K562 (cell line): ENCODE results near the gene KRTAP3-3. TPM values are rescaled to one million over a fixed set of nuclear protein-coding genes. Genes with fewer than 3 reads are reported as not detected.

Source experiments
- ATAC-seq: fragments of 200-7000 bp; cut with Tn5 transposase; 3 replicates; pipeline ENCODE4 v1.9.1; 2020; ENCODE audit warnings: moderate library complexity
- BruUV-seq: library from RNA; stranded (reverse); fragments of 400-500 nt; replicated peaks from 2 replicates; lab custom pipeline; 2021; lab: Mats Ljungman, UMichigan
- CTCF ChIA-PET: fragments of 300-600 bp; formaldehyde crosslinking; extraction: SDS; loops from one replicate; lab custom pipeline; 2021; ENCODE audit warnings: low intra/inter-chr PET ratio; lab: Yijun Ruan, JAX
- POLR2A ChIA-PET: fragments of 300-600, 350-650 bp; sonication (Branson Sonifier 250); formaldehyde crosslinking; extraction: SDS; loops from one replicate; lab custom pipeline; 2021; ENCODE audit warnings: antibody characterized with exemption, inconsistent platforms; lab: Yijun Ruan, JAX
- DNase-seq, 4 experiments: peaks; one replicate each; pipeline versions ENCODE4 v3.0.0 to v3.0.0-alpha.2; 2011 to 2018; ENCODE audit warnings: low spot score in 3 of 4, mixed read lengths in 3 of 4; ENCODE audit errors: extremely low read depth in 1 of 4
- FAIRE-seq: peaks from 2 replicates; lab custom pipeline; 2011; peaks lifted over from hg19 to GRCh38; lab: Jason Lieb, UNC
- H2AFZ ChIP-seq: 2 replicates; pipeline ENCODE4 v1.6.0; 2011; ENCODE audit warnings: low read depth, low read length, control low read depth, inconsistent platforms
- H3K27ac ChIP-seq: fragments of 200-600 bp; 3 replicates; pipeline ENCODE4 v1.8.0; 2011; ENCODE audit warnings: low read depth, mild to moderate bottlenecking, control low read depth, inconsistent platforms, low read length, moderate library complexity, mixed read lengths; ENCODE audit errors: extremely low read depth
- H3K27me3 ChIP-seq, 2 experiments: fragments of 300-600 bp in 1 of 2; 2 replicates in 1 of 2; 3 replicates in 1 of 2; pipeline versions ENCODE4 v1.6.0 to v1.8.0; 2011; ENCODE audit warnings: inconsistent platforms in 2 of 2, low read length in 2 of 2, mild to moderate bottlenecking in 1 of 2, mixed read lengths in 1 of 2, moderate library complexity in 1 of 2; ENCODE audit not compliant: control insufficient read depth in 2 of 2, insufficient read depth in 2 of 2
- H3K36me3 ChIP-seq: fragments of 300-600 bp; 3 replicates; pipeline ENCODE4 v1.8.0; 2011; ENCODE audit warnings: mild to moderate bottlenecking, low read length, inconsistent platforms; ENCODE audit not compliant: control insufficient read depth, insufficient read depth
- H3K4me1 ChIP-seq, 2 experiments: fragments of 200-600 bp in 1 of 2; replicated peaks in 1 of 2; 2 replicates in 1 of 2; 3 replicates in 1 of 2; pipeline versions ENCODE4 v1.5.1 to v1.8.0; 2011; ENCODE audit warnings: inconsistent platforms in 2 of 2, low read length in 2 of 2, mild to moderate bottlenecking in 1 of 2, mixed read lengths in 1 of 2, moderate library complexity in 1 of 2; ENCODE audit not compliant: control insufficient read depth in 2 of 2, insufficient read depth in 2 of 2
- H3K4me2 ChIP-seq: 2 replicates; pipeline ENCODE4 v1.6.1; 2011; ENCODE audit warnings: low read length, control low read depth, inconsistent platforms, mixed read lengths; ENCODE audit not compliant: insufficient read depth
- H3K4me3 ChIP-seq: fragments of 200-600 bp; sonication (generic), shearing (Covaris generic); 2 replicates; pipeline ENCODE4 v1.5.1; 2016; ENCODE audit warnings: control low read depth, inconsistent platforms
- H3K79me2 ChIP-seq: fragments of 200-600 bp; 3 replicates; pipeline ENCODE4 v1.8.0; 2011; ENCODE audit warnings: low read length, inconsistent platforms; ENCODE audit not compliant: control insufficient read depth, insufficient read depth
- H3K9ac ChIP-seq, 2 experiments: 2 replicates each; pipeline versions ENCODE4 v1.6.0 to v1.6.1; 2011; ENCODE audit warnings: low read depth in 2 of 2, low read length in 2 of 2, control low read depth in 1 of 2, inconsistent platforms in 1 of 2, mild to moderate bottlenecking in 1 of 2, mixed read lengths in 1 of 2; ENCODE audit not compliant: insufficient read depth in 1 of 2
- H3K9me1 ChIP-seq: one replicate; pipeline ENCODE4 v1.6.0; 2011; ENCODE audit warnings: inconsistent platforms, mild to moderate bottlenecking, low read length, moderate library complexity; ENCODE audit not compliant: control insufficient read depth, insufficient read depth
- H3K9me3 ChIP-seq: replicated peaks from 2 replicates; pipeline ENCODE4 v1.5.1; 2011; ENCODE audit warnings: low read depth, low read length, inconsistent platforms; ENCODE audit not compliant: control insufficient read depth, insufficient read depth
- H4K20me1 ChIP-seq: replicated peaks from 2 replicates; pipeline ENCODE4 v1.6.1; 2011; ENCODE audit warnings: low read length, inconsistent platforms, mixed read lengths; ENCODE audit not compliant: control insufficient read depth, insufficient read depth
- CTBP1 ChIP-seq: fragments of 450-650 bp; IDR thresholded peaks from 2 replicates; pipeline ENCODE4 v1.6.1; 2016; ENCODE audit warnings: borderline replicate concordance
- DIDO1 ChIP-seq: fragments of 450-650 bp; IDR thresholded peaks from 2 replicates; pipeline ENCODE4 v1.6.1; 2016; ENCODE audit warnings: low read depth, missing biosample characterization, missing genetic modification characterization
- MAZ ChIP-seq, 2 experiments: fragments of 450-650 bp in 1 of 2; sonication (generic) in 1 of 2; formaldehyde crosslinking; IDR thresholded peaks in 1 of 2; conservative IDR thresholded peaks in 1 of 2; 2 replicates each; pipeline versions ENCODE4 v1.4.0 to v1.5.0; 2020; ENCODE audit warnings: mild to moderate bottlenecking in 1 of 2, missing genetic modification reagents in 1 of 2
- MEF2A ChIP-seq: IDR thresholded peaks from 2 replicates; pipeline ENCODE4 v1.6.1; 2011; ENCODE audit warnings: low read depth, mild to moderate bottlenecking, low read length, moderate library complexity; ENCODE audit not compliant: control insufficient read depth
- NR4A1 ChIP-seq, 2 experiments: fragments of 250-450 bp in 1 of 2; fragments of 450-650 bp in 1 of 2; sonication (Bioruptor Pico) in 1 of 2; IDR thresholded peaks; 2 replicates each; pipeline versions ENCODE4 v1.4.0 to v1.6.1; 2016 to 2020; ENCODE audit warnings: mild to moderate bottlenecking in 2 of 2, missing compliant biosample characterization in 1 of 2, missing genetic modification characterization in 1 of 2, moderate library complexity in 1 of 2
- RBM15 ChIP-seq: fragments of 200-400 bp; formaldehyde crosslinking; IDR thresholded peaks from 2 replicates; pipeline ENCODE4 v1.6.1; 2018; ENCODE audit warnings: mild to moderate bottlenecking, low read length, moderate library complexity; ENCODE audit not compliant: insufficient read depth
- RBM39 ChIP-seq: fragments of 200-400 bp; formaldehyde crosslinking; optimal IDR thresholded peaks from 2 replicates; pipeline ENCODE3; 2018; ENCODE audit warnings: low read depth, low read length
- SAFB2 ChIP-seq: fragments of 200-400 bp; formaldehyde crosslinking; IDR thresholded peaks from 2 replicates; pipeline ENCODE4 v1.6.1; 2018; ENCODE audit warnings: borderline replicate concordance, low read length, low read depth, moderate library complexity; ENCODE audit not compliant: severe bottlenecking
- SIX5 ChIP-seq, 2 experiments: IDR thresholded peaks; 2 replicates each; pipeline ENCODE4 v1.6.1; 2011; ENCODE audit warnings: low read length in 2 of 2, borderline replicate concordance in 1 of 2, low read depth in 1 of 2, mild to moderate bottlenecking in 1 of 2, moderate library complexity in 1 of 2; ENCODE audit not compliant: insufficient read depth in 1 of 2
- SMAD4 ChIP-seq: fragments of 250-450 bp; sonication (Bioruptor Pico); conservative IDR thresholded peaks from 2 replicates; pipeline ENCODE4 v1.8.0; 2021; ENCODE audit warnings: inconsistent platforms, mild to moderate bottlenecking, moderate library complexity
- TEAD4 ChIP-seq, 2 experiments: sonication (generic) in 1 of 2; formaldehyde crosslinking in 1 of 2; IDR thresholded peaks; 2 replicates each; pipeline versions ENCODE4 v1.6.1 to v1.8.0; 2012 to 2022; ENCODE audit warnings: borderline replicate concordance in 1 of 2, inconsistent platforms in 1 of 2, low read length in 1 of 2, mild to moderate bottlenecking in 1 of 2, missing genetic modification reagents in 1 of 2
- ZNF224 ChIP-seq: sonication (generic); formaldehyde crosslinking; IDR thresholded peaks from 2 replicates; pipeline ENCODE4 v1.8.0; 2022; ENCODE audit warnings: mild to moderate bottlenecking, missing genetic modification reagents
- ZNF23 ChIP-seq: fragments of 250-450 bp; sonication (Bioruptor Pico); IDR thresholded peaks from 2 replicates; pipeline ENCODE4 v1.4.0; 2020; ENCODE audit warnings: mild to moderate bottlenecking
- ZNF253 ChIP-seq: fragments of 250-450 bp; sonication (Bioruptor Pico); conservative IDR thresholded peaks from 2 replicates; pipeline ENCODE4 v1.6.1; 2021; ENCODE audit warnings: mild to moderate bottlenecking
- ZNF3 ChIP-seq: fragments of 250-450 bp; sonication (Bioruptor Pico); IDR thresholded peaks from 2 replicates; pipeline ENCODE4 v1.5.0; 2021; ENCODE audit warnings: mild to moderate bottlenecking, moderate library complexity
- ZNF384 ChIP-seq: IDR thresholded peaks from 2 replicates; pipeline ENCODE4 v1.6.1; 2012; ENCODE audit warnings: low read depth, low read length, improper control_type of control experiment
- ZNF445 ChIP-seq: fragments of 250-450 bp; sonication (Bioruptor Pico); IDR thresholded peaks from 2 replicates; pipeline ENCODE4 v1.4.0; 2020; ENCODE audit warnings: low read depth, mild to moderate bottlenecking, moderate library complexity
- WGBS: fragments of 100-300 bp; shearing (Covaris generic); methylation state at CpG from one replicate; pipeline ENCODE4 v1.1.6; 2016; ENCODE audit warnings: low coverage, mixed read lengths; ENCODE audit not compliant: insufficient coverage; ENCODE audit errors: missing lambda C conversion rate; 5-methylcytosine and 5-hydroxymethylcytosine counted together
- in situ Hi-C: fragments of 300-500 bp; cut with MboI; formaldehyde crosslinking; loops from 4 replicates; pipeline ENCODE4 v1.15.0; 2018; ENCODE audit warnings: inconsistent platforms, mixed read lengths
- intact Hi-C: fragments of 100-400 bp; cut with micrococcal nuclease; formaldehyde crosslinking; loops from 2 replicates; pipeline ENCODE4 v1.14.2; 2022
- polyA plus RNA-seq, 8 experiments: library from polyadenylated mRNA; depleted of rRNA in 4 of 8; stranded (reverse) in 5 of 8; unstranded in 3 of 8; fragments of >200 nt; fragmentation: Nextera tagmentation in 2 of 8; fragmentation: Illumina TruSeq in 1 of 8; extraction: Ambion mirVana in 2 of 8; extraction: Trizol in 1 of 8; gene quantifications; 2 replicates each; pipeline versions ENCODE4 v1.2.1 to v1.2.3, GENCODE V29; 2011 to 2014; ENCODE audit warnings: inconsistent platforms in 1 of 8, missing spikeins in 1 of 8
- total RNA-seq, 7 experiments: library from RNA; depleted of rRNA in 6 of 7; stranded (reverse); fragments of >200 nt in 6 of 7; fragmentation: Illumina TruSeq in 2 of 7; extraction: Trizol in 2 of 7; gene quantifications; 2 replicates each; pipeline versions ENCODE4 v1.2.1 to v1.2.3, GENCODE V29; 2011 to 2021; ENCODE audit warnings: low replicate concordance in 1 of 7
- TF ChIP-seq, protein P1 (sequence below): IDR thresholded peaks from 2 replicates; pipeline ENCODE4 v1.6.1; 2016; ENCODE audit warnings: missing genetic modification characterization, missing compliant biosample characterization
- TF ChIP-seq, protein P2 (sequence below): fragments of 250-450 bp; sonication (Bioruptor Pico); IDR thresholded peaks from 2 replicates; pipeline ENCODE4 v1.8.0; 2022; ENCODE audit warnings: inconsistent platforms

KRTAP3-3 gene
- total and polyA plus RNA-seq, 9 of the 15 experiments (the other 6 are each of a cell fraction or from before 2014, with no cell fraction given): not detected

DNA sequence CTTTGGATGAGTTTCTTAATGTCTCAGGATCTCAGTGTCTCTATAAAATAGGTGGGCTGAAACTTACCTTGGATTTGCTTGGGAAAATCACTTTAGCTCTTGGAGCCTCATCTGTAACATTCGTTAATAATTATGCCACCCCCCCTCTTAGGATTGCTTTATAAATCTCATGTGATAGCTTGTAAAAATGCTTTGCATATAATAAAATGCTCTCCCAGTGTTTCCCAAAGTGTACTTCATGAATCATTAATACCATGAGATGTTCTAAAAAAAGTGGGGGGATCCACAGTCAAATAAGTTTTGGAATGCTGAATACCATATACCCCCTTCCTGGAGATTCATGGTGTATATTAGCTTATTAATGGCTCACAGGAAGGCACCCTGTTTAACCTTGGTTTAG is 32.4 kb downstream of the KRTAP3-3 start (continued):
- TF ChIP-seq DIDO1 (tag) (no peak), TEAD4 (IDR thresholded peaks at IDR 0.05; ENCODE audit: low read length) (no peak), TEAD4 (CRISPR knock-in tag; IDR thresholded peaks at IDR 0.05; ENCODE audit: borderline replicate concordance) (no peak), MEF2A (no peak), SMAD4 (CRISPR knock-in tag) (no peak)
- TF ChIP-seq, all 486 proteins: peak for 0

DNA sequence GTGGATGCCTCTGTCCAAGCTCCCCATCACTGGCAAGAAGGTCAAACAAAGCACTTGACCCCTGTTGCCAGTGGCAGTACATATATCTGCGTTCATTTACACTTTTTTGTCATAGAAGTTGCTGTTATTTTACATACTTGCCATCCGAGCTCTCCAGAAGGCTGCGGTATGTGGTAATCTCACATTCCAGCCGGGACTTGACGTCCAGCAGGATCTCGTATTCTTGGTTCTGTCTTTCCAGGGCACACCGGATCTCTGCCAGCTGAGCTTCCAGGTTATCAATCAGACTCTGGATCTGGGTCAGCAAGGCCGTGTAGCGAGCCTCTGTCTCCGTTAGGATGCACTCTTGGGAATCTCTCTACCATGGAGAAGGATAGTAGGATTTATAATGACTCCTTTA is 33.8 kb downstream of the KRTAP3-3 start:
- no peak overlapping the region for H3K4me2 ChIP-seq
- H4K20me1 ChIP-seq: no peaks in the 10 kb centered on the region
- no peak overlapping the region for H3K27ac ChIP-seq
- no peak overlapping the region for H3K9ac ChIP-seq
- no peaks in the 10 kb centered on the region for H3K4me1 ChIP-seq
- H3K9me1 ChIP-seq: no peaks in the 10 kb centered on the region
- BruUV-seq: no TSS peak
- H3K9me3 ChIP-seq: no peaks in the 10 kb centered on the region
- 1% methylated on average over 10 of the region's 10 CpGs for WGBS
- ATAC-seq (no peak), FAIRE-seq (no peak), DNase-seq (no peak)
- CTCF ChIA-PET: no interaction called here
- POLR2A ChIA-PET: interaction anchor here (1.0 kb wide), 1 partner anchor 20 kb away, joined by 3 read pairs; no protein-coding TSS in a partner anchor
- H3K79me2 ChIP-seq: no peaks in the 10 kb centered on the region
- no peak overlapping the region for H3K4me3 ChIP-seq
- H2AFZ ChIP-seq: no peak overlapping the region
- H3K36me3 ChIP-seq: no peaks in the 10 kb centered on the region
- in situ Hi-C loops: no loop called here
- peaks cover 0 to 6% of the 10 kb centered on the region in 2 experiments; a peak in 3 of 5 replicates for H3K27me3 ChIP-seq
- intact Hi-C loops: no loop called here
- TF ChIP-seq CTBP1: no peak
- no peak for TF ChIP-seq SIX5 (IDR thresholded peaks at IDR 0.05; ENCODE audit: borderline replicate concordance in 1 of 2, insufficient read depth in 1 of 2, low read depth in 1 of 2, low read length in 2 of 2)
- TF ChIP-seq ZNF3 (CRISPR knock-in tag): no peak
- no peak for TF ChIP-seq ZNF253
- TF ChIP-seq RBM39: no peak
- TF ChIP-seq SAFB2: no peak
- no peak for TF ChIP-seq NR4A1 (CRISPR knock-in tag; IDR thresholded peaks at IDR 0.05)
- no peak for TF ChIP-seq NR4A1 (tag; IDR thresholded peaks at IDR 0.05)
- TF ChIP-seq, protein P1, sequence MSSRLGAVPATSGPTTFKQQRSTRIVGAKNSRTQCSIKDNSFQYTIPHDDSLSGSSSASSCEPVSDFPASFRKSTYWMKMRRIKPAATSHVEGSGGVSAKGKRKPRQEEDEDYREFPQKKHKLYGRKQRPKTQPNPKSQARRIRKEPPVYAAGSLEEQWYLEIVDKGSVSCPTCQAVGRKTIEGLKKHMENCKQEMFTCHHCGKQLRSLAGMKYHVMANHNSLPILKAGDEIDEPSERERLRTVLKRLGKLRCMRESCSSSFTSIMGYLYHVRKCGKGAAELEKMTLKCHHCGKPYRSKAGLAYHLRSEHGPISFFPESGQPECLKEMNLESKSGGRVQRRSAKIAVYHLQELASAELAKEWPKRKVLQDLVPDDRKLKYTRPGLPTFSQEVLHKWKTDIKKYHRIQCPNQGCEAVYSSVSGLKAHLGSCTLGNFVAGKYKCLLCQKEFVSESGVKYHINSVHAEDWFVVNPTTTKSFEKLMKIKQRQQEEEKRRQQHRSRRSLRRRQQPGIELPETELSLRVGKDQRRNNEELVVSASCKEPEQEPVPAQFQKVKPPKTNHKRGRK (tag): no peak
- TF ChIP-seq RBM15: no peak
- TF ChIP-seq, protein P2, sequence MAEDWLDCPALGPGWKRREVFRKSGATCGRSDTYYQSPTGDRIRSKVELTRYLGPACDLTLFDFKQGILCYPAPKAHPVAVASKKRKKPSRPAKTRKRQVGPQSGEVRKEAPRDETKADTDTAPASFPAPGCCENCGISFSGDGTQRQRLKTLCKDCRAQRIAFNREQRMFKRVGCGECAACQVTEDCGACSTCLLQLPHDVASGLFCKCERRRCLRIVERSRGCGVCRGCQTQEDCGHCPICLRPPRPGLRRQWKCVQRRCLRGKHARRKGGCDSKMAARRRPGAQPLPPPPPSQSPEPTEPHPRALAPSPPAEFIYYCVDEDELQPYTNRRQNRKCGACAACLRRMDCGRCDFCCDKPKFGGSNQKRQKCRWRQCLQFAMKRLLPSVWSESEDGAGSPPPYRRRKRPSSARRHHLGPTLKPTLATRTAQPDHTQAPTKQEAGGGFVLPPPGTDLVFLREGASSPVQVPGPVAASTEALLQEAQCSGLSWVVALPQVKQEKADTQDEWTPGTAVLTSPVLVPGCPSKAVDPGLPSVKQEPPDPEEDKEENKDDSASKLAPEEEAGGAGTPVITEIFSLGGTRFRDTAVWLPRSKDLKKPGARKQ (CRISPR knock-in tag): no peak
- no peak for TF ChIP-seq ZNF384
- TF ChIP-seq ZNF224 (CRISPR knock-in tag): no peak
- no peak for TF ChIP-seq MAZ (CRISPR knock-in tag; conservative IDR thresholded peaks at IDR 0.05 in 1 of 2, IDR thresholded peaks at IDR 0.05 in 1 of 2)
- TF ChIP-seq ZNF23 (CRISPR knock-in tag): no peak
- no peak for TF ChIP-seq ZNF445 (CRISPR knock-in tag)
